Measurements from ENCODE around the gene STMP1.

DNA sequence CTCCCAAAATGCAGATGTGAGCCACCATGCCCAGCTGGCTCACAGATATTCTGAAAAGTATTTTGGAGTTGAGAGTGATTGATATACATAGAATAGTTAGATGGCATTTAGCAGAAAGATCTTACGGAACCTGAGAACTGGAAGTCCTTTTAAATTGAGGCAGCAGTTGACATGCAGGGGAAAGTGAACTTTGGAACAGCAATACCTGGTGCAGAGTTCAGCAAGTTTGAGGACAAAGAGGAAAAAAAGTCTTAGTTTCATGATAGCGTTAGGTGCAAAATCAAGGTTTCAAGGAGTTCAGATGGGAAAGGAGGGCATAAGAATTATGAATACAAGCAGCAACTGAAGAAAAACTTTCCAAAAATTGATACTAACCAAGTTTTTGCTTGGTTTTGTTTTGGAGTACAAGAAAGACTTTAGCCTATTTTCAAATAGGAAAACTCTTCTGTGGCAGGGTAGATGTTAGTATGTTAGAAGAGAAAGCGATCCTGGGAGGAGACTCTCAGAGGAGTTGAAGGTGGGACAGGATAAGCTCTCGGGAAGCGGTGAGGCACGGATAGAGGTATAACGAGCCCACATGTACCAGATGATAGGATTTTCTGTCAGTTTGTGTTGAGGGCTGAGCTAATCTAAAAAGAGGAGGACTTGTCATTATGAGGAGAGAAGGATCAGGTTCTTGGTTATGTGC lies 28.0 kb upstream of the STMP1 start:
- TF ChIP-seq, protein P1, sequence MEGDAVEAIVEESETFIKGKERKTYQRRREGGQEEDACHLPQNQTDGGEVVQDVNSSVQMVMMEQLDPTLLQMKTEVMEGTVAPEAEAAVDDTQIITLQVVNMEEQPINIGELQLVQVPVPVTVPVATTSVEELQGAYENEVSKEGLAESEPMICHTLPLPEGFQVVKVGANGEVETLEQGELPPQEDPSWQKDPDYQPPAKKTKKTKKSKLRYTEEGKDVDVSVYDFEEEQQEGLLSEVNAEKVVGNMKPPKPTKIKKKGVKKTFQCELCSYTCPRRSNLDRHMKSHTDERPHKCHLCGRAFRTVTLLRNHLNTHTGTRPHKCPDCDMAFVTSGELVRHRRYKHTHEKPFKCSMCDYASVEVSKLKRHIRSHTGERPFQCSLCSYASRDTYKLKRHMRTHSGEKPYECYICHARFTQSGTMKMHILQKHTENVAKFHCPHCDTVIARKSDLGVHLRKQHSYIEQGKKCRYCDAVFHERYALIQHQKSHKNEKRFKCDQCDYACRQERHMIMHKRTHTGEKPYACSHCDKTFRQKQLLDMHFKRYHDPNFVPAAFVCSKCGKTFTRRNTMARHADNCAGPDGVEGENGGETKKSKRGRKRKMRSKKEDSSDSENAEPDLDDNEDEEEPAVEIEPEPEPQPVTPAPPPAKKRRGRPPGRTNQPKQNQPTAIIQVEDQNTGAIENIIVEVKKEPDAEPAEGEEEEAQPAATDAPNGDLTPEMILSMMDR (IDR thresholded peaks at IDR 0.05; ENCODE audit: insufficient read depth, low read depth, low read length) = no peak
- no peak for TF ChIP-seq EZH2 (IDR thresholded peaks at IDR 0.05; ENCODE audit: insufficient read depth, low read length)

Data from astrocyte (in vitro differentiated cells and primary cell).